K562 (cell line): ENCODE results near the gene ECHDC3. TPM values are rescaled to one million over a fixed set of nuclear protein-coding genes. Genes with fewer than 3 reads are reported as not detected.
A peak's percentile ranks its signal among the peaks of the same experiment; 100 is the strongest.

ENCODE experiments used
- ATAC-seq: fragments of 200-7000 bp; cut with Tn5 transposase; 3 replicates; pipeline ENCODE4 v1.9.1; 2020; ENCODE audit warnings: moderate library complexity
- BruUV-seq: library from RNA; stranded (reverse); fragments of 400-500 nt; replicated peaks from 2 replicates; lab custom pipeline; 2021; lab: Mats Ljungman, UMichigan
- CTCF ChIA-PET: fragments of 300-600 bp; formaldehyde crosslinking; extraction: SDS; loops from one replicate; lab custom pipeline; 2021; ENCODE audit warnings: low intra/inter-chr PET ratio; lab: Yijun Ruan, JAX
- POLR2A ChIA-PET: fragments of 300-600, 350-650 bp; sonication (Branson Sonifier 250); formaldehyde crosslinking; extraction: SDS; loops from one replicate; lab custom pipeline; 2021; ENCODE audit warnings: antibody characterized with exemption, inconsistent platforms; lab: Yijun Ruan, JAX
- DNase-seq, 4 experiments: peaks; one replicate each; pipeline versions ENCODE4 v3.0.0 to v3.0.0-alpha.2; 2011 to 2018; ENCODE audit warnings: low spot score in 3 of 4, mixed read lengths in 3 of 4; ENCODE audit errors: extremely low read depth in 1 of 4
- FAIRE-seq: peaks from 2 replicates; lab custom pipeline; 2011; peaks lifted over from hg19 to GRCh38; lab: Jason Lieb, UNC
- H2AFZ ChIP-seq: 2 replicates; pipeline ENCODE4 v1.6.0; 2011; ENCODE audit warnings: low read depth, low read length, control low read depth, inconsistent platforms
- H3K27ac ChIP-seq: fragments of 200-600 bp; 3 replicates; pipeline ENCODE4 v1.8.0; 2011; ENCODE audit warnings: low read depth, mild to moderate bottlenecking, control low read depth, inconsistent platforms, low read length, moderate library complexity, mixed read lengths; ENCODE audit errors: extremely low read depth
- H3K27me3 ChIP-seq, 2 experiments: fragments of 300-600 bp in 1 of 2; 2 replicates in 1 of 2; 3 replicates in 1 of 2; pipeline versions ENCODE4 v1.6.0 to v1.8.0; 2011; ENCODE audit warnings: inconsistent platforms in 2 of 2, low read length in 2 of 2, mild to moderate bottlenecking in 1 of 2, mixed read lengths in 1 of 2, moderate library complexity in 1 of 2; ENCODE audit not compliant: control insufficient read depth in 2 of 2, insufficient read depth in 2 of 2
- H3K36me3 ChIP-seq: fragments of 300-600 bp; 3 replicates; pipeline ENCODE4 v1.8.0; 2011; ENCODE audit warnings: mild to moderate bottlenecking, low read length, inconsistent platforms; ENCODE audit not compliant: control insufficient read depth, insufficient read depth
- H3K4me1 ChIP-seq, 2 experiments: fragments of 200-600 bp in 1 of 2; replicated peaks in 1 of 2; 2 replicates in 1 of 2; 3 replicates in 1 of 2; pipeline versions ENCODE4 v1.5.1 to v1.8.0; 2011; ENCODE audit warnings: inconsistent platforms in 2 of 2, low read length in 2 of 2, mild to moderate bottlenecking in 1 of 2, mixed read lengths in 1 of 2, moderate library complexity in 1 of 2; ENCODE audit not compliant: control insufficient read depth in 2 of 2, insufficient read depth in 2 of 2
- H3K4me2 ChIP-seq: 2 replicates; pipeline ENCODE4 v1.6.1; 2011; ENCODE audit warnings: low read length, control low read depth, inconsistent platforms, mixed read lengths; ENCODE audit not compliant: insufficient read depth
- H3K4me3 ChIP-seq: fragments of 200-600 bp; sonication (generic), shearing (Covaris generic); 2 replicates; pipeline ENCODE4 v1.5.1; 2016; ENCODE audit warnings: control low read depth, inconsistent platforms
- H3K79me2 ChIP-seq: fragments of 200-600 bp; 3 replicates; pipeline ENCODE4 v1.8.0; 2011; ENCODE audit warnings: low read length, inconsistent platforms; ENCODE audit not compliant: control insufficient read depth, insufficient read depth
- H3K9ac ChIP-seq, 2 experiments: 2 replicates each; pipeline versions ENCODE4 v1.6.0 to v1.6.1; 2011; ENCODE audit warnings: low read depth in 2 of 2, low read length in 2 of 2, control low read depth in 1 of 2, inconsistent platforms in 1 of 2, mild to moderate bottlenecking in 1 of 2, mixed read lengths in 1 of 2; ENCODE audit not compliant: insufficient read depth in 1 of 2
- H3K9me1 ChIP-seq: one replicate; pipeline ENCODE4 v1.6.0; 2011; ENCODE audit warnings: inconsistent platforms, mild to moderate bottlenecking, low read length, moderate library complexity; ENCODE audit not compliant: control insufficient read depth, insufficient read depth
- H3K9me3 ChIP-seq: replicated peaks from 2 replicates; pipeline ENCODE4 v1.5.1; 2011; ENCODE audit warnings: low read depth, low read length, inconsistent platforms; ENCODE audit not compliant: control insufficient read depth, insufficient read depth
- H4K20me1 ChIP-seq: replicated peaks from 2 replicates; pipeline ENCODE4 v1.6.1; 2011; ENCODE audit warnings: low read length, inconsistent platforms, mixed read lengths; ENCODE audit not compliant: control insufficient read depth, insufficient read depth
- BACH1 ChIP-seq: fragments of 200-800 bp; sonication (Bioruptor generic); IDR thresholded peaks from 2 replicates; pipeline ENCODE4 v1.6.1; 2016; ENCODE audit warnings: missing genetic modification characterization, missing compliant biosample characterization
- CBX2 ChIP-seq: fragments of 200-600 bp; sonication (generic); IDR thresholded peaks from one replicate; pipeline ENCODE4 v1.6.1; 2012; ENCODE audit warnings: mild to moderate bottlenecking, low read length, inconsistent platforms; ENCODE audit not compliant: insufficient read depth, poor library complexity, severe bottlenecking
- CC2D1A ChIP-seq: fragments of 450-650 bp; IDR thresholded peaks from 2 replicates; pipeline ENCODE4 v1.6.1; 2017; ENCODE audit warnings: mild to moderate bottlenecking
- NCOA2 ChIP-seq, 2 experiments: fragments of 450-650 bp; IDR thresholded peaks; 2 replicates each; pipeline ENCODE4 v1.6.1; 2018; ENCODE audit warnings: mild to moderate bottlenecking in 2 of 2, moderate library complexity in 1 of 2; ENCODE audit not compliant: partially characterized antibody in 2 of 2
- RFX1 ChIP-seq: fragments of 450-650 bp; IDR thresholded peaks from 2 replicates; pipeline ENCODE4 v1.6.1; 2016; ENCODE audit warnings: mild to moderate bottlenecking, moderate library complexity
- ZHX1 ChIP-seq: fragments of 150-350 bp; conservative IDR thresholded peaks from 2 replicates; pipeline ENCODE4 v1.6.1; 2014; ENCODE audit warnings: low read length
- ZNF699 ChIP-seq: fragments of 250-450 bp; sonication (Bioruptor Pico); IDR thresholded peaks from 2 replicates; pipeline ENCODE4 v1.8.0; 2021; ENCODE audit warnings: mild to moderate bottlenecking, moderate library complexity; ENCODE audit not compliant: insufficient replicate concordance
- WGBS: fragments of 100-300 bp; shearing (Covaris generic); methylation state at CpG from one replicate; pipeline ENCODE4 v1.1.6; 2016; ENCODE audit warnings: low coverage, mixed read lengths; ENCODE audit not compliant: insufficient coverage; ENCODE audit errors: missing lambda C conversion rate; 5-methylcytosine and 5-hydroxymethylcytosine counted together
- in situ Hi-C: fragments of 300-500 bp; cut with MboI; formaldehyde crosslinking; loops from 4 replicates; pipeline ENCODE4 v1.15.0; 2018; ENCODE audit warnings: inconsistent platforms, mixed read lengths
- intact Hi-C: fragments of 100-400 bp; cut with micrococcal nuclease; formaldehyde crosslinking; loops from 2 replicates; pipeline ENCODE4 v1.14.2; 2022
- polyA plus RNA-seq, 8 experiments: library from polyadenylated mRNA; depleted of rRNA in 4 of 8; stranded (reverse) in 5 of 8; unstranded in 3 of 8; fragments of >200 nt; fragmentation: Nextera tagmentation in 2 of 8; fragmentation: Illumina TruSeq in 1 of 8; extraction: Ambion mirVana in 2 of 8; extraction: Trizol in 1 of 8; gene quantifications; 2 replicates each; pipeline versions ENCODE4 v1.2.1 to v1.2.3, GENCODE V29; 2011 to 2014; ENCODE audit warnings: inconsistent platforms in 1 of 8, missing spikeins in 1 of 8
- total RNA-seq, 7 experiments: library from RNA; depleted of rRNA in 6 of 7; stranded (reverse); fragments of >200 nt in 6 of 7; fragmentation: Illumina TruSeq in 2 of 7; extraction: Trizol in 2 of 7; gene quantifications; 2 replicates each; pipeline versions ENCODE4 v1.2.1 to v1.2.3, GENCODE V29; 2011 to 2021; ENCODE audit warnings: low replicate concordance in 1 of 7
- TF ChIP-seq, protein P1 (sequence below): fragments of 250-450 bp; sonication (Bioruptor Pico); IDR thresholded peaks from 2 replicates; pipeline ENCODE4 v1.6.1; 2021; ENCODE audit warnings: mild to moderate bottlenecking
- TF ChIP-seq, protein P2 (sequence below): fragments of 250-450 bp; sonication (Bioruptor Pico); IDR thresholded peaks from 2 replicates; pipeline ENCODE4 v1.4.0; 2020; ENCODE audit warnings: mild to moderate bottlenecking, moderate library complexity

ECHDC3 gene
- total and polyA plus RNA-seq, 9 of the 15 experiments (the other 6 are each of a cell fraction or from before 2014, with no cell fraction given), result 0.53 to 21.9 (median 15.7) TPM

DNA sequence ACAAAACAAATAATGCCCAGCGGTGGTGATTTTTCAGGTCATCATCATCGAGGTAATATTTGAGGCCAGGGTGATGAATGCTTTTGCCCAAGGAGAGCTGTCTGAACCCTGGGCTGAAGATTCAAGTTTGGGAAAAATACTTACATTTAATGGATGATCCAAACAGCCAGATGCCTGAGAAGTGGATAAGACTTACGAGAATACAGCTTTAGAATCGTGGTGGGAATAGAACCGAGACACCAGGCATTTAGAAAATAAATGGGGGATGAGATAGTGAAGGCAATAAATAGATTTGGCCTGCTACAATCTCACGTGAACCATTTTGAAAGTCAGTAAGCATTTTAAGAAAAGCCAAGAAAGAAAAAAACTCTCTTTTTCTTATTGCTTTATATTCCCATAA is 68.8 kb downstream of the ECHDC3 start:
- H3K79me2 ChIP-seq, result no peaks in the 10 kb centered on the region
- H4K20me1 ChIP-seq, result no peaks in the 10 kb centered on the region
- FAIRE-seq, result no peak
- H3K9me1 ChIP-seq, result no peaks in the 10 kb centered on the region
- POLR2A ChIA-PET, result no interaction called here
- H3K4me3 ChIP-seq, result no peak overlapping the region
- DNase-seq, result no peak
- WGBS, result 4% methylated on average over 6 of the region's 6 CpGs
- peak; percentile 66 for TF ChIP-seq CBX2
- TF ChIP-seq, protein P1, sequence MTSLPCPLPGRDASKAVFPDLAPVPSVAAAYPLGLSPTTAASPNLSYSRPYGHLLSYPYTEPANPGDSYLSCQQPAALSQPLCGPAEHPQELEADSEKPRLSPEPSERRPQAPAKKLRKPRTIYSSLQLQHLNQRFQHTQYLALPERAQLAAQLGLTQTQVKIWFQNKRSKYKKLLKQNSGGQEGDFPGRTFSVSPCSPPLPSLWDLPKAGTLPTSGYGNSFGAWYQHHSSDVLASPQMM (CRISPR knock-in tag), result no peak
- TF ChIP-seq, all 486 proteins: peak for 1
- ATAC-seq, result no peak
- Histone ChIP-seq H3K4me2 (no peak overlapping the region), H3K9me3 (no peaks in the 10 kb centered on the region), H3K27me3 (peaks cover 50 to 54% of the 10 kb centered on the region in 2 experiments), H3K36me3 (no peaks in the 10 kb centered on the region), H3K4me1 (no peaks in the 10 kb centered on the region), H3K9ac (no peak overlapping the region), H3K27ac (no peak overlapping the region), H2AFZ (no peak overlapping the region)
- in situ Hi-C loops, result no loop called here
- intact Hi-C loops, result no loop called here
- CTCF ChIA-PET, result no interaction called here
- BruUV-seq, result no TSS peak

DNA sequence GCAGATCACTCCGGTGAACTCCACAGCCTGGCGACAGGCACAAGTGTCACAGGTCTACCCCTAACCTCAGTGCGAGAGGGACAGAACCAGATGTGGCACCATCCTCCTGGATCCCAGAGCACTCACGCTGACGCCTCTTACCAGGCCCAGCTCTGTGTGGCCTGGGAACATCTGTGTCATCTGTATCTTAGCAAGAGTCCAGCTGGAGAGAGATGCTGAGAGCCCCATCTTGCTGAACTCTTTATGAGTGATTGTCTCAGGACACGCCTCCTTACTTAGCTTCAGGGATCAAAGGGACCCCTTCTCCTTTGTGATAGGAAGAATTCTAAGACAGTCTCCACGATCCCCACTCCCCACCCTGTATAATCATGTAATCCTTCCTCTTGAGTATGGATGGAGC is 71.0 kb downstream of the ECHDC3 start:
- no peak for DNase-seq
- no peak for FAIRE-seq
- intact Hi-C loops (no loop called here), in situ Hi-C loops (no loop called here)
- no peaks in the 10 kb centered on the region for H4K20me1 ChIP-seq
- 19% methylated on average over 7 of the region's 7 CpGs for WGBS
- no peak overlapping the region for H3K4me3 ChIP-seq
- POLR2A ChIA-PET, result interaction anchor here (1.0 to 1.3 kb wide), 2 partner anchors 8 to 16 kb away, joined by 3 read pairs; no protein-coding TSS in a partner anchor
- ATAC-seq, result peak; percentile 59; the same call in 2 of the 3 replicates
- no peak overlapping the region for H3K4me2 ChIP-seq
- H3K9ac ChIP-seq, result no peak overlapping the region
- no peaks in the 10 kb centered on the region for H3K4me1 ChIP-seq
- H3K27me3 ChIP-seq, result peaks cover 34 to 41% of the 10 kb centered on the region in 2 experiments
- H2AFZ ChIP-seq, result peak overlapping the region; percentile 5; the same call in 1 of the 2 replicates
- no TSS peak for BruUV-seq
- no peaks in the 10 kb centered on the region for H3K36me3 ChIP-seq
- H3K27ac ChIP-seq, result no peak overlapping the region
- no peaks in the 10 kb centered on the region for H3K9me3 ChIP-seq
- CTCF ChIA-PET, result no interaction called here
- H3K9me1 ChIP-seq, result no peaks in the 10 kb centered on the region
- H3K79me2 ChIP-seq, result no peaks in the 10 kb centered on the region
- no peak for TF ChIP-seq ZHX1
- TF ChIP-seq BACH1 (tag), result no peak
- TF ChIP-seq, protein P2, sequence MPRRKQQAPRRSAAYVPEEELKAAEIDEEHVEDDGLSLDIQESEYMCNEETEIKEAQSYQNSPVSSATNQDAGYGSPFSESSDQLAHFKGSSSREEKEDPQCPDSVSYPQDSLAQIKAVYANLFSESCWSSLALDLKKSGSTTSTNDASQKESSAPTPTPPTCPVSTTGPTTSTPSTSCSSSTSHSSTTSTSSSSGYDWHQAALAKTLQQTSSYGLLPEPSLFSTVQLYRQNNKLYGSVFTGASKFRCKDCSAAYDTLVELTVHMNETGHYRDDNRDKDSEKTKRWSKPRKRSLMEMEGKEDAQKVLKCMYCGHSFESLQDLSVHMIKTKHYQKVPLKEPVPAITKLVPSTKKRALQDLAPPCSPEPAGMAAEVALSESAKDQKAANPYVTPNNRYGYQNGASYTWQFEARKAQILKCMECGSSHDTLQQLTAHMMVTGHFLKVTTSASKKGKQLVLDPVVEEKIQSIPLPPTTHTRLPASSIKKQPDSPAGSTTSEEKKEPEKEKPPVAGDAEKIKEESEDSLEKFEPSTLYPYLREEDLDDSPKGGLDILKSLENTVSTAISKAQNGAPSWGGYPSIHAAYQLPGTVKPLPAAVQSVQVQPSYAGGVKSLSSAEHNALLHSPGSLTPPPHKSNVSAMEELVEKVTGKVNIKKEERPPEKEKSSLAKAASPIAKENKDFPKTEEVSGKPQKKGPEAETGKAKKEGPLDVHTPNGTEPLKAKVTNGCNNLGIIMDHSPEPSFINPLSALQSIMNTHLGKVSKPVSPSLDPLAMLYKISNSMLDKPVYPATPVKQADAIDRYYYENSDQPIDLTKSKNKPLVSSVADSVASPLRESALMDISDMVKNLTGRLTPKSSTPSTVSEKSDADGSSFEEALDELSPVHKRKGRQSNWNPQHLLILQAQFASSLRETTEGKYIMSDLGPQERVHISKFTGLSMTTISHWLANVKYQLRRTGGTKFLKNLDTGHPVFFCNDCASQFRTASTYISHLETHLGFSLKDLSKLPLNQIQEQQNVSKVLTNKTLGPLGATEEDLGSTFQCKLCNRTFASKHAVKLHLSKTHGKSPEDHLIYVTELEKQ, result no peak
- no peak for TF ChIP-seq ZNF699 (CRISPR knock-in tag)
- no peak for TF ChIP-seq RFX1
- no peak for TF ChIP-seq NCOA2 (IDR thresholded peaks at IDR 0.05; ENCODE audit: partially characterized antibody in 2 of 2)
- TF ChIP-seq CC2D1A, result no peak
